Stimulated activated CD4-positive, alpha-beta T cell treated with anti-CD3 and anti-CD28 coated beads, Interleukin-15, amount 100 ng/mL, for 1 hour (primary cell): ENCODE results near the gene RDH14.

ENCODE experiments used
- DNase-seq, 2 donors: peaks; one replicate each; pipeline ENCODE4 v3.0.0-alpha.2; 2020; ENCODE audit warnings: low read depth in 1 of 2, low spot score in 1 of 2

Gene RDH14, protein sequence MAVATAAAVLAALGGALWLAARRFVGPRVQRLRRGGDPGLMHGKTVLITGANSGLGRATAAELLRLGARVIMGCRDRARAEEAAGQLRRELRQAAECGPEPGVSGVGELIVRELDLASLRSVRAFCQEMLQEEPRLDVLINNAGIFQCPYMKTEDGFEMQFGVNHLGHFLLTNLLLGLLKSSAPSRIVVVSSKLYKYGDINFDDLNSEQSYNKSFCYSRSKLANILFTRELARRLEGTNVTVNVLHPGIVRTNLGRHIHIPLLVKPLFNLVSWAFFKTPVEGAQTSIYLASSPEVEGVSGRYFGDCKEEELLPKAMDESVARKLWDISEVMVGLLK

GRCh38 chr2:18560031-18560796, at the start of gene RDH14:
Gene RDH14, minus strand, starts transcription at chr2:18560653. Its CDS starts 81 bp downstream, at chr2:18560572.
- DNase-seq, result peak; percentile 82 to 87

DNA sequence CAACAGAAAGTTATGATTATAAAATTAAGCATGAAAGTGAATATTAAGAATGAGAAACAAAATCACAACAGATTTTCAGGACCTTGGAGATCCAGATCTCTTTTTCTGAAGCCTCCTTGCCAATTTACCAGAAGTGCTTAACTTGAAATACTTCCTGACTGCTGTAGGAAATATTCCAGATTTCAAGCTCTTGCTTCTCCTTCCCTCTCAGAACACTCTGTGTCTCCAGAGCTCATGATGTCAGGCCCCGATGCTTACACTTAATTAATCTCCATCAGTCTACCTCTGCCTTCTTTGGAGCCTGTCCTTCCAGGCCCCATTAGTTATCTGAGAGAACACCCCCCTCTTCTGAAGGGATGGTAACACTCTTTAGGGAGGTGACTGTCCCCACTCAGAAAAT, 49.6 kb upstream of the RDH14 start:
- no peak for DNase-seq

- no peak for DNase-seq
Observed at GRCh38 chr2:18605115-18605514, 44.7 kb upstream of the RDH14 start.

GRCh38 chr2:18604531-18604885, 44.1 kb upstream of the RDH14 start:
- no peak for DNase-seq

DNA sequence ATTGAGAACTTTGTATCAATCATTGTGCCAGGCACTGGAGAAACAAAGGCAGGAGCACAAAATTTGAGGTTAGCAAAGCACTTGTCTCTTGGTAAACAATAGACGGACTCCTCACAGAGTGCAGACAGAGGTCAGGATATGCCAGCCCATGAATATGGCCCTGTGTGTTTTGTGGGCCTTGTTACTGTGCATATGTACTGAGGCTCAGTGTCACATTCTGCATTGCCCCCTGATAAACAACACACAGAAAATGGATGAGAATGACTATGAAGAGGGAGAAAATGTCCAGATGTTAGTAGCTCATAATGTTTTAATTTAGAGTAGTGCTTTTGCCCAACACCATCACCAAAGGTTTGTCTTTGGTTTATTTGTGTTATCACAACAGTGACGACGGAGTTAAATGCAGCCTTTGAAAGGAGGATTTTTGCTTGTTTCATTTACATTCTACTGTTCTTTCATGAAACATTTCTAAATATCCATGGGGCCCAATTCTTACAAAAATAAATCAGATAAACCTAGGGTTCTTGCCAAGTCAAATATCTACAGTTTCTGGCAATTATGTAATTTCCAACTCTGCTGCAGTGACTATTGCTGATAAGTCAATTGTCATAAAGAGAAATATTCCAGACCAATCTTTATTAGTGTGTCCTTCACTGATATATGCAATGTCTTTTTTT, 43.5 kb upstream of the RDH14 start:
- no peak for DNase-seq

GRCh38 chr2:18602298-18602697, 41.8 kb upstream of the RDH14 start:
- no peak for DNase-seq

DNA sequence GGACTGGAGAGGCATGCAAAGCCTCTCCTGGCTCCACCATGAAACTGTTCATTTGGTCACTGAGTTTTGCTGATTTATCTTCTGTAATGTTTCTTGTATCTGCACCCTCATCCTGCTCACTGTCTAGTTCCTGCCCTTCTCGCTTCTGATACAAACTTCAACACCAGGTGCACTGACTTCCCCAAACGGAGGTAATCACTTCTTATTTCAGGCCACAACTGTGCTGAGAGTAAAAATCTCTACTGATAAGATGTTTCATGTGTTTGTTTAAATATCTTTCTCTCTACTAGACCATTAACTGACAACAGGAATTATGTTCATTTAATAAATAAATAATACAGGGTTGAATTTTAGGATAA, 39.8 kb upstream of the RDH14 start:
- DNase-seq, result no peak

- DNase-seq, result no peak
Observed at GRCh38 chr2:18599509-18600254, 39.2 kb upstream of the RDH14 start.

GRCh38 chr2:18598848-18599484, 38.5 kb upstream of the RDH14 start:
- no peak for DNase-seq

- DNase-seq, result no peak
Observed at GRCh38 chr2:18597618-18598017, 37.2 kb upstream of the RDH14 start.

DNA sequence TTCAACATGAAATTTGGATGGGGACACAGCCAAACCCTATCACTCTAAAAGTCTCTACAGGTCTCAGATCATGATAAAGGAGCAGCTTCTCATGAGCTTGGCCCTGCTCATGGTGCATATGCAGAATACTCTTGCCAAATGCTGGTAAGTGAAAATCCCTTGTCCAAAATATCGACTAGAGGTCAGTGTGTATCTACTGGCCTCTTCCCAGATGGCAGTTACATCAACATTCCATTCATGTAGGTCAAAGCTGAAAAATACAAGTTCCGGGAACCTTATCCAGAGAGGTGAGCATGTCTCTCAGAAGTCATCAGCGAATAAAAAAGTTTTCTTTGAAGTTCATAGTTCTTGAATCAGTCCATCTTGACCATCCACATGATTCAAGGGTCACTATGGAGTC, 36.5 kb upstream of the RDH14 start:
- no peak for DNase-seq

GRCh38 chr2:18593496-18593895, 33.0 kb upstream of the RDH14 start:
- DNase-seq, result no peak

DNA sequence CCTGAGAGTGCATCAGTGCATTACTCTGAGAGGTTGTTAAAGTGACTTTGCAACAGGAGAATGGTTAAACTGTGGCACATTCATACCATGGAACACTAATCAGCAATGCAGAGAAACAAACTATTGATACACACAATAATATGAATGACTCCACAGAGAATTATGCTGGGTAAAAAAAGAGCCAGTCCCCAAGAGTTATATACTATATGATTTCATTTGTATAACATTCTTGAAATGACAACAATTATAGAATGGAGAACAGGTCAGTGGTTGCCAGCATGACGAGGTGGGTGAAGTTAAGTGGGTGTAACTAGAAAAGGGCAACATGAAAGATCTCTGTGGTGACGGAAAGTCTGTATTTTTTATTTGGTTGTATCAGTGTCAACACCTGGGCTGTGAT, 31.9 kb upstream of the RDH14 start:
- DNase-seq, result no peak

GRCh38 chr2:18589354-18589753, 28.9 kb upstream of the RDH14 start, which contains the start of gene NT5C1B:
Gene NT5C1B, minus strand, starts transcription at chr2:18589569. Its CDS starts 101 bp downstream, at chr2:18589468.
- no peak for DNase-seq

DNA sequence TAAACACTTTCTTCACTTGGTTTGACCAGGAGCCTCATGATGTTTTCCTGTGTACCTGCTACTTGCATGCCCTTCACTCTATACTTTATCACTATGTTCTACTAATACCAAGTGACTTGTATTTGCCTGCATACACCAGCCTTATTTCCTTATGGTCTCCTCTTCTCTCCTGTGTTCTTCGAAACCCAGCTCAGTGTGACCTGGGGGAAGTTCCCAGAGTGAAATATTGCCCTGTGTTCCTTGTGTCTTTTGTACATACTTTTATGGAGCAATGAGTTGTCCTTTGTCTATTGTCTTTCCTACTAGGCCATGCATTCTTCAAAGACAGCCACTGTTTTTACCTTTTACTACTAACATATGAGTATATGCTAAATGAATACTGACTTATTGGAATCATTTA, 28.3 kb upstream of the RDH14 start:
- no peak for DNase-seq

DNA sequence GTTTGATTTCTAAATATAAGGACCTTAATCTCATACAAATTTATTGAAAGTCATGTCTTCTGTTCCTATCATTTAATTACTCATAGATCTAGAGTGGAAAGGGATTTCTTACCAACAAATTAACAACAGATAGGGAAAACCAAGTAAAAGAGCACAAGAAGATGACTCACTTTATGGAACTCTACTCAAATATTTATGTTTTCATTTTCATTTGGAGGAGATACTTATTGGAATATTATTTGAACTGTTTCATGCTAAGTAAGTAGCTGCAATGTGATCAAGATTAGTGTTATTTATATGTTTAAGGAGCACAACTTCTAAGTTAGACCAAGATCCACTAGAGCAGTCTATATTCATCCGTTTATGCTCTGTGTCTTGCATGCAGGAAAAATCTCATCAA, 27.6 kb upstream of the RDH14 start:
- DNase-seq, result no peak

- no peak for DNase-seq
Observed at GRCh38 chr2:18585526-18585925, 25.1 kb upstream of the RDH14 start.

DNA sequence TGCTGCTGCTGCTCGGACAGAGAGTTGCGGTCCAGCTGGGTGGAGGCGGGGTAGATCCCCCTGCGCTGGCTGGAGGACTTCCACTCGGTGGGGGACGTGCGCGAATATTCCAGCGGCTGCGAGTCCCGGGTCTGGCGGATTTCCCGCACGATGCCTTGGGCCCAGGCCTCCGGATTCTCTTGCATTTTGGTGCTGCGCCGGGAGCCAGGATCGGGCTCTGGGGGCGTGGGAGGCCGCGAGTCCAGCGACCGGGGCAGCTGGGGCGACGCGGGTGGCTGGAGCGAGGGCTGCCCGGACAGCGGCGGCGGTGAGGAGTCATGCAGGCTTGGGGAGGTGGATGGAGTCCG, 24.1 kb upstream of the RDH14 start:
- DNase-seq, result no peak

- no peak for DNase-seq
Observed at GRCh38 chr2:18583905-18584607, 23.6 kb upstream of the RDH14 start.

DNA sequence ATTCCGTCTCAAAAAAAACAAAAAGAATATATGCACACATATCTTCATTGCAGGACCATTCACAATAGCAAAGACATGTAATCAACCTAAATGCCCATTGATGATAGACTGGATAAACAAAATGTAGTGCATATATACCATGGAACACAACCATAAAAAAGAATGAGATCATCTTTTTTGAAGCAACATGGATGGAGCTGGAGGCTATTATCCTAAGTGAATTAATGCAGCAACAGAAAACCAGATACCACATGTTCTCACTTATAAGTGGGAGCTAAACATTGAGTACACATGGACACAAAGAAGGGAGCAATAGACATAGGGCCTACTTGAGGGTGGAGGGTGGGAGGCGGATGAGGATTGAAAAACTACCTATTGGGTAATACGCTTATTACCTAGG, 20.2 kb upstream of the RDH14 start:
- no peak for DNase-seq
